ENCODE measurements around the gene NEK6.

NEK6 gene

DNA sequence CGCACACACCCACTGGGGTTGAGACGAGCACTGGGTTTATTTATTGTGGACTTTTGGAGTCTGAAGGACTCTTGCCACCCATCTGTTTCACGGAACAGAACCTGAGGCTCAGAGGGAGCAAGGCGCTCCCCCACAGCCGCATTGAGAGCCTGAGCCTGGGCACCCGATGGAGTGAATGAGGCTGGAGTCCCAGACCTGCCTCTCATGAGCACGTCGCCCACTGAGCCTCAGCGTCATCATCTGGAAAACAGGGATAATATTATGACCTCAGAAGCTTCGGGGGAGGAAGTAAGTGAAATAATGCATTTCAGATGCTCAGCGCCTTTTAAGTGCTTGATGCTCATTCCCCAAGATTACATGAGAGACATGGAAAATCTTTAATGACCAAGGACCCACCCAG lies 5.5 kb downstream of the NEK6 start:
- no peak for DNase-seq

DNA sequence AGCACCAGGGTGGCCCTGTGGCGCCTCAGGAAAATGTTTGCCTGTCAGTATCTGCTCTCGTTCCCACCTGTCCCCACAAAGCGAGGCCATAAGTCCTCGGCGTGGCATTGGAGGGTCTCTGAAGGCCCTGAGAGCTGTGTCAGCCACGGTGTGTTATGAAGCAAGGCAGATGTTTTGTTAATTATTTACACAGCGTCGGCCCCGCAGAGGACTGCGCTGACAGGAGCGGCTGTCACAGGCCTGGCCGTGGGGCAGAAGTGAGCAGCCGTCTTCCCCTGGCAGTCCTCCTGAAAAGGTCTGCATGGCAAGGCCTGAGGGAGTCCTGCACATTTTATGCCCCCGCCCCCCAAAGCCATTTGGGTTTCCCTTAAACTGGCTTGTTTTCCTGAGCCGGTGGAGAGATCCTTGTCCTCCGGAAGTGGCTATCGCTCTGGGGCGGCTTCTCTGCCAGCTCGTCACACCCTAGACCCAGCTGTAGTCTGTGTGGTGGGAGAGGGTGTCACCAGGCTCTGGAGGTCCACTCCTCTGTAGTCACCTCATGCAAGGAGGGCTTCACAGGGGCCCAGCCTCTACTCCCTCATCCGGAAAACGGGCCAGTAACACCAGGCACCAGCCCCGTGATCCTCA lies 6.2 kb downstream of the NEK6 start:
- DNase-seq = no peak

DNA sequence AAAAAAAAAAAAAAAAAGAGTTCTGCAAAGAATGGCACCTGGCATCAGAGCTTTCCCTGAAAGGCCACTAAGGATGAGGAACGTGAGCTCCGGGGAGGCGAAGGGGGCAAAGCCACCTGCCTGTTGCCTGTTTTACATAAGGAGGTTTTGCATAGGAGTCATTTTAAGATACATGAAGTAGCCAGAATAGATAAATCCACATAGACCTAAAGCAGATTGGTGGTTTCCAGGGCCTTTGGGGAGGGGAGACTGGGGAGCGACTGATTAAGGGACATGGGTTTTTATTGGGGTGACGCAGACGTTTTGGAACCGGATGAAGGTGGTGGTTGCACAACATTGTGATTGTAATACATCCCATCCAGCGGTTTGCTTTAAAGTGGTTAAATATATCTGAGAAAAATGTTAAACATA lies 7.1 kb downstream of the NEK6 start:
- no peak for DNase-seq

DNA sequence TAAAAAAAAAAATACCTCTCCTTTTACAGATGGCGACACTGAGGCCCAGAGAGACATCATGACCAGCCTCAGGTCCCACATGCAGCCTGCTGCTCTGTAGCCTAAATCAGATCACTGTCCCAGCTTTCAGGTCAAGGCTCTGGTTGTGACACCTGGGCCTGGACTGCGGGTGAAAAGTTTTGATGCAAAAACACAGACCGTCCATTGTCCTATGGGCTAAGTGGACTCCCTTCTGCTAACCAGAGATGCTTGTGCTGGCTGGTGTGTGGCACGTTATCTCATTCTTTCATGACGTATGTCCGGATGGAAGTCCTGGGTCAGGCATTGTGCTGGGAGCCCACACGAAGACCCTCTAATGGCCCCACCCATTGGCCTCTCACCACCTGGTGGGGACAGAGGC lies 7.8 kb downstream of the NEK6 start:
- no peak for DNase-seq

DNA sequence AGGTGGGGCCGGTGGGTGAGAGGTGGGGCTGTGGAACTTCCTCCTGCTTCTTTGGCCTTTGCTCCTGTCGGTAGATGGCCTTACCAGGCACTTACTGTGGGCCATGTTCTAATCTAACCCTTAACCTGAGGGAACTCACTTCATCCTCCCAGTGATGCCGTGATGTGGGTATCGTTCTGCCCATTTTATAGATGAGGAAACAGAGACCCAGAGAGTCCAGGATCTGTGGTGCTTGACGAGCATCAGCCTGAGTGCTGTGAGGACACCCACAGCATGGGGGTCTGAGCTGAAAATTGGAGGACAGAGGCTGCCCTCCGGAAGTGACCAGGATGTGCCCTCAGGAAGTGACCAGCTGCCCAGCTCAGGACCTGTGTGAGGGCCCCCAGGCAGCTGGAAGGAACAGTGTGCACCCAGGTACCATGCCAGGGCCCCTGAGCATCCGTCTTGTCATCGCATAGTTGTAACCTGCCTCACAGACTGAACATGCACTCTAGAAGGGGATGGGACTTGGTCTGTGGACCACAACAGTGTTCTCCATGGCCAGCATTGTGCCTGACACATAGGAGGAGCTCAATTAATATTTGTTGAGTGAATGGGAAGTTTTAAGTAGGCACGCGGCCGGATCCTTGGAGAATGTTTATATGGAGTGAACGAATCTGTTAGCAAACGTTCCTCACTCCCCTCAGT lies 8.5 kb downstream of the NEK6 start:
- DNase-seq = no peak

DNA sequence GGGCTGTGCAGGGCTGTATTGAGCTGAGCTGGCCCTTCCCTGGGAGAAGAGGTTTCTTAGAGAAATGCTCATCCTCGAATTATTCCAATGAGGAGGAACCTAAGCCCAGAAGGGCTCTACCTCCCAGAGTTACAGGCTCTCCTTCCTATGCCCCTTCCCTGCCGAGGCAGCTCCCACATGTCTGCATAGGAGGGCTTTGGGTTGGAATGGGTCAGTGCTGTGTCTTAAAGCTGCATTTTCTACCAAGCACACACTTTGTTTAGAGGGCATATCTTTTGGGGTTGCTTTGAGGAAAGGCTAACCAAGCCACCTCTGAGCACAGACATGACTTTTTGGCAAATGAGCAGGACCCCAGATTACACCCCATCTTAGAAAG lies 9.1 kb downstream of the NEK6 start:
- DNase-seq = no peak

DNA sequence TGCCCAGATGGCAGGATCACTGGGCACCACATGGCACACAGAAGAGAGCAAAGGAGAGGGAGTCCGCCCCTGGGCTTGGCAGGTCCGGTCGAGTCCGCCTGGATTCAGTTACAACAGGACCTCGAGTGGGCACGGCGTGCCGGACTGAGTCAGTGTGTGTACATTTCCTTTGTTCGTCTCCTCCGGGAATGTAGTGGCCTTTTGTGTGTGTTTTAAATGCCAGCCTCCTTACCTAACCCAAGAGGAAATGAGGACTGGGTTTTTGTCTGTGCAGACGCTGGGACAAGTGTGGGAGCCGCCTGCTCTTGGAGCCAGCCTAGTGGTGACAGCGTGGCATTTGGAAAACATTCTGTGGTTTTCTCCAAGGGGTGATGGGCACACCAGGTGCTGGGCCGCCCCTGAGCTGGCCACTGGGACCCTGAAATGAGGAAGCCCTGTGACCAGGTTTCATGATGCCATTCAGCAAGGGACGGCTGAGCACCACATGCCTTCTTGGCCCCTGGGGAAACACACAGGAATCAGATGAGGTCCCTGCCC lies 9.6 kb downstream of the NEK6 start:
- DNase-seq = no peak

DNA sequence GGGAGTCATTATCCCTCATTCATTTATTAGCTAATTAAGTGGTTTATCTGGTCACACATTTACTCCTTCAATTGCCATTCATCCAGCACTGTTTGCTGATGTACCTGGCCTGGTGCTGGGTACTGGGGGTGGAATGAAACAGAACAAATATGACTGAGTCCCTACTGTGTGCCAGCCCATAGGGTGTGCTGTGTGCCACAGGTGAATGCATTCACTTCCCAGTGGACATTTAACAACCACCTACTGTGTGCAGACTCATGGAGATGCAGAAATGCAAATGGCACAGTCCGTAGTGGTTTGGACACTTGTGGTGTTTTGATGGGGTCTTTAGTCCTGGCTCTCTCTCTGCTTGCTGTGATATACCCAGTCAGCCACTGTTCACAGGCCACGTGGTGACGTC lies 10.5 kb downstream of the NEK6 start:
- DNase-seq = no peak

DNA sequence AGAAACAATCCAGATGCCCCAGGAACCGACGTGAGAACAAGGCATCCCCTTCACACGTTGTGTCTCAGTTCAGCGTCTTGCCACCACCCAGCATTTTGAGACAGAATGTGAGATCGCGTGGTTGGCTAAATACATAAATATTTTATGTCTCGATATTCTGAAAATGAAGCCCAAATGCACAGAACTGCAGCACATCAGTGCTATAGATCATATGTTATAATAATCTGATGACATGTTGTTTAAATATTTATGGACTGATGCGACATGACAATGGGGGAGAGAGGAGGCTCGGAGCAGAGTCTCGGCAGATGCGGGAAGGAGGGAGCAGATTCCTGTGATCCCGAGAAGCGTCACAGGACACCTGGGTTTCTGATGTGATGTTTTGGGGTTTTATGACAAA lies 10.9 kb downstream of the NEK6 start:
- no peak for DNase-seq

DNA sequence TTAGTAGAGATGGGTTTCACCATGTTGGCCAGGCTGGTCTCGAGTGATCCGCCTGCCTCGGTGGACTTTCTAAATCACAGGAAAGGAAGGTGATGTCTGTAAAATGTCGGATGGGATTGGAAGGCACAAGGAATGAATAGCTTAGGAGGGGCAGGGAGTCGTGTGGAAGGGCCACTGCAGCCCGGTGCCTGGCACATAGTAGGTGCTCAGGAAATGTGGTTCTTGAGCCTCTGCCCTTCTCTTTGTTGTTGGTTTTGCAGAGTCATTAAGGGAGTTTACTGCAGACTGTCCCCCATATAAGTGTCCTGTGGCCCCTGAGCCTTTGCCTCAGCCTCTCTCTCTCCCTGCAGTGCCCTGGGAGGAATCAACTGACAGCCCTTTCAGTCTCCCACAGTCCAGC lies 11.8 kb downstream of the NEK6 start:
- no peak for DNase-seq

DNA sequence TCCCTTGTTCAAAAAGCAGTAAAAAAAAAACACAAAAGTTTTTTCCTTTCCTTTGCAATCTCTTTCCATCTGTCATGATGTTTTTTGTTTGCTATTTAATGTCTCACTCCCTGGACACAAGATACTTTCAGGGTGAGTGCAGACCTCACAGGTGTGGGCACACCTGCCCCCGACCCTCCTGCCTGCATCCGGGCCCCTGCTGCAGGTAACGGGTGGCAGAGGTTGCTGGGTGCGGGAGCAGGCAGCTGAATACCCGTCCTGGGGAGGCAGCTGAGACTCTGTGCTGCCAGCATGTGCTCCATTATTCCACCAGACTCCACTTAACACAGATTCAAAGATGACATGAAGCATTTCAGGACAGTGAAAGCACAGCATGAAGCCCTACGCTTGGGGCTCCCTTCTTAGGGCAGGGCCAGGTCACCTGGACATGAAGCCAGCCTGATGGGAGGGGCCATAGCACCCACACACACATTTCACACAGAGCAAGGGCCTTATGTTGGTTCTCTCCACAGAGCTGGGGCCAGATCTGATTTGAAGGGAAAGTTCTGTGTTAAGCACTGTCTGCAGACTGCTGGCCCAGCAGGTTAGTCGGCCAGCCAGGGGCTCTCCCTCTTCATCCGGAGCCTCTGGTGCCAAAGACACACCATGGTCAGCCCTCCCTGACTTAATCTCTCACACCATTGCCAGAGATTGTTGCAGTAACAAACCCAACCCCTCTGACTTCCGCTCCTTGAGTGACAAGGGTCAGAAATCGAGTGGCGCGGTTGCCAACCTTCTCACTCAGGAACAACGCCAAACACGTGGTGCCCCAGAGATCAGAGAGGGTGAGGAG lies 13.0 kb downstream of the NEK6 start:
- no peak for DNase-seq

DNA sequence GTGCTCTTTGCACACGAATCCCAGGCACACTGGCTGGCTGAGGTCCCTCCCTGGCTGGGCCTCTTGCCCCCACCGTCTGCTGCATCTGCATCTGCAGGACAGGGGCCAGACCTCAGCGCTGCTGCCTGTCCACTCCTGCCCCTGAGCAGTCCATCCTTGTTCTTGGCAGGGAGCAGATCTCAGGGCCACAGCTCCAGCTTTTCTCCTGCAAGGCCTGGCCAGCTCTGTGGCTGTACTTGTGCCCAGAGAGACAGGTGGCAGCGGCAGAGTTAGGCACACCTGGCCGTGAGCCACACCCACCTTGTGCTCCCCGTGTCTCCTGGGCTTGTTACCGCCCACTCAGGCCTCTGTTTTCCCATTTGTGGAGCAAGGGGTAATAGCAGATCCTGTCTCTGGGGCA lies 13.9 kb downstream of the NEK6 start:
- DNase-seq = no peak

DNA sequence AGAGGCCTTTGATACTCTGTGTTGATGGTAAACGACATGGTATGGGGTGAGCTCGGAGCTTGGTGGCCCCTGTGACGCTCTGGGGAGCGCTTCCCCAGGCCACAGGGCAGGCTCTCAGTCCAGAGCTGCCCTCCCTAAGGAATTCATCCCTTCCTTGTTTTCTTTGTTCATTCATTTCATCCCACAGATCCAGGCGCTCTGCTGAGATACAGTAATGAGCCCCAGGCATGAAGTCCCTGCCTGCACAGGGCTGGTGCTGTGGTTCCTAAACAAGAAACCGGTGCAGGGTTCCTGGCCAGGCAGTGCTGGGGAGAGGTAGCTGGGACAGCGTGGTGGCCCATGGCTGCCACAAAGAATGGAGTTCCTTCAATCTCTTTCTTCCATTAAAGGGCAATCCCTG lies 14.4 kb downstream of the NEK6 start:
- DNase-seq = no peak

DNA sequence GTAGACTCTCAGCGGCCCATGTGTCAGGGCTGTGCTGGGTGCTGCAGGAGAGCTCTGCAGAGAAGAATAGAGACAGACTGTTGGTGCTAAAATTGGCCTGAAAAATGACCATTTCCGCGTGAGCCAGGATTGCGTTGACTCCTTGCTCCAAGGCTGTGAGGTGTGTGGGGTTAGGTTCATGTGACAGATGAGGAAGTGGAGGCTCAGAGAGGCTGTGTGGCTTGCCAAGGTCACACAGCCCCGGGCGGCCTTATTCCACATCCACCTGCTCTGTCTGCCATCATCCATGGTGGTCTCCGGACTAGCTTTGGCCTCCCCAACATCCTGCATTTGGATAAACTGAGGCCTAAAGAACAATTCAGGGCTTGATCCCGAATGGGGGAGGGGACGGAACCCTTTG lies 15.2 kb downstream of the NEK6 start:
- no peak for DNase-seq

DNA sequence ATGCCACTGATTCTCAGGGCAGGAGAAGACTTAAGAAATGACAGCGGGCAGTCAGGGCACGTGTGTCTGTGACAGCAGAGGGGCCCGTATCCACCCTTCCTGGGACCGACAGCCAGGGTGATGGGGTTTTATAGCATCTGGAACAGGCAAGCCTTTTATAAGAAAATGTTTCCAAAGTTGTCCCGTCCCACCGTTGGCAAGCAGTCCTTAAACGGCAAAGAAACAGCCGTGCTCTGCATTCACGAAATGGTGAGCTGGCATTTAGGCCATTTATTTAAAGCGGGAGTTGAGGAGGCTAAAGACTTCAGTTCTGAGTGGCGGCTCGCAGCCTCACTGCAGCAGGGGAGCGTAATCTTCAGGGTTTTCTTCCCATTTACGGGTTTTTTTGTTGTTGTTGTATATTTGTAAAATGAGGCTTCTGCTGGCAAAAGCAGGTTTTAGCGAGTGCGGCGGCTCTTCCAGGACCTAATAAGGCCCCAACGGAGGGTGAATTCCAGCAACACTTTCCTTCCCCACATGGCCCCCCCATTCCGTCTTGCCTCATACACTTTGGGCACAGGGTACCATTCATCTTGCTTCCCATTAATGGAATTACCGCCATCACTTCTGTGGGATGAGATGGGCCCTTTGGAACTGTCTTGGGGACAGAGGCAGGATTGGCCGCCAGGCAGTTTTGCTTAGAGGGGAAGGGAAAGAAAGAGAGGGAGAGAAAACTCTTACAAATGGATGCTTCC lies 15.8 kb downstream of the NEK6 start:
- no peak for DNase-seq

DNA sequence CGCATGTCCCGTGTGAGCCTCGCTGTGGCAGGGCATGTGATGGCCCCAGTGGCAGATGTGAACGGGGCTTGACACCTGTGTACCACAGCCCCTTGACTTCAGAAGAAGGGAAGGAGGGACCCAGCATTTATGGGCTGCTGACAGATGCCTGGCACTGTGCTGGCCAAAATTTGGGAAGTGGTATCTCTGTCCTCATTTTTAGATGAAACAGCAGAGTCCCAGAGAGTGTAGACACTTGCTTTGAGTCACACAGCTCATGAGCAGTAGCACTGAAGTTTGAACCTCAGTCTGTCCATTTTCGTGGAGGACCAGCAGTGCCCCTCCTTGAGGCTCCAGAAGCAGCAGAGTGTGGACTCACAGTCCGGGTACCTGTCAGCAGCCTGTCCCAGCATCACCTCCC lies 16.5 kb downstream of the NEK6 start:
- DNase-seq = no peak

DNA sequence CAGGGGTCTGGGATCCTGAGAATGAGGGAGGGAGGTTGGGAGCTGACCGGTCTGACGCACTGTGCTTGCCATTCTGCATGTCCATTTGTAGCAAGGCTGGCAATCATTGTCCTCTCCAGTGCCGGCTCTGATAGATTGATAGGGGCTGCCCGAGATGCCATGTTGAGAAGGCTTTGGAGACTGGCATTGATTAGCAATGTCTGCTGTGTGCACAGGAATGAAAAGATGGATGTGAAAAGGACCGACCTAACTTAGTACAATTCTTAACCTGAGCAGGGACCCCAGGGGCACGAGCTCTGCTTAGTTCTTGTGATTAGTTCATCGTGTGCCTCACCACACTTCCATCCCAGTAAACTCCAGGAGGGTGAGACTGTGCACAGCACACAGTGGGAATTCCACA lies 17.0 kb downstream of the NEK6 start:
- no peak for DNase-seq

DNA sequence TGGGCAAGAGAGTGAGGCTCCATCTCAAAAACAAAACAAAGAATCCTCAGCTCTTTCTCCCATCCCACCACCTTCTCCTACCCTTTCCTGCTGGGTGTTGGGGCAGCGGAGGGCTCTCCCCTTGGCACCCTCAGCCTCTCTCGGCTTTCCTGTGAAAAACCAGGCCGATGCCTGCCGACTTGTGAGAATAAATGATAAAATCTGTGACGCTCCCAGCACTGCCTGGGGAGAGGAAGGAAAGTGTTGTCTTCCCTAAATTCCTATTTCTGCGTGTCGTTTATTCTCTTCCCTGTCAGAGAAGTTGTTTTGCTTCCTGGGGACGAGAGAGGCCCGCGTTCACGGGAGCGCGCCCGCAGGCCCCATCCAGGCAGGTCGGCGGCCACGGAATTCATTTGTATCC lies 19.7 kb downstream of the NEK6 start:
- DNase-seq = no peak

DNA sequence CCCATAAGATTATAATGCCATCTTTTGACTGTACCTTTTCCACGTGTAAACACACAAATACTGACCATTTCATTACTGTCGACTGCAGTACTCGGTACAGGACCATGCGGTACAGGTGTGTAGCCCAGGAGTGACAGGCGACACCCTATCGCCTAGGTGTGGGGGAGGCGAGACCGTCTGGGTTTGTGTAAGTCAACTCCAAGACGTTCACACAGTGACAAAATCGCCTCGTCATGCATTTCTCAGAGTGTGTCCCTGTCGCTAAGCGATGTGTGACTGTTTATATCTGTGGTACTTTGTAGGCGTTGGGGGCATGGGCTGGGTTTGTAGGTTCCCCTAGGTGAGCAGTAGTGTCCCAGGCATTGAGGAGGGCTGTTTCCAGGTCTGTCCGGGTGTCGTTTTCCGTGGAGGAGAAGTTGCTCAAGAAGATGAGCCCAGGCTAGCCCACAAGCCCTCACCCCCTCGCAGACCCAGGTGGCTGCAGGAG lies 20.3 kb downstream of the NEK6 start:
- DNase-seq = no peak

DNA sequence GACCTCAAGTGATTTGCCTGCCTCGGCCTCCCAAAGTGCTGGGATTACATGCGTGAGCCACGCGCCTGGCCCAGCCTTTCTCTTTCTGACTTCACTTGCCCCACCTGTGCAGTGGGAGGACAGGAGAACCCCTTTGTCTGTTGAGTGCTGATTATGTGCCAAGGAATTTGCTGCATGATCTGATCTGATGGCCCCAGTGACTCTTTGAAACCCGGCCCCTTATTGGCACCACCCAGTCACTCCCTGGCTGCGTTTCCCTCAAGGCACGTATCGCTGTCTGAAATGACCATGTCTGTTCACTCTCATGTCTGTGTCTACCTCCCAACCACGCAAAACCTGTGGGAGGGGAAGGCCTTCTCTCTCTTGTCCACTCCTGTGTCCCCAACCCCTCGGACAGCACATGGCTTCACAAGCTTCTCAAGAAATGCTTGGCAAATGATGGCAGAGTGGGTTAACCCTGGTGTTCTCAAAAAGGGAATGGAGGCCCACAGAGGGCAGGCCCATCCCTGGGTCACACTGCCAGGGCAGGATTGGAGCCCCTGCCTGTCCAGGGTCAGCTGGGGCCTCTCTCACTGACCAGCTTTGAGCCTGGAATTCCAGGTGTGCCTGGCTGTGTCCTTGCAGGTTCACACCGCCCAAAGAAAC lies 21.9 kb downstream of the NEK6 start:
- no peak for DNase-seq

DNA sequence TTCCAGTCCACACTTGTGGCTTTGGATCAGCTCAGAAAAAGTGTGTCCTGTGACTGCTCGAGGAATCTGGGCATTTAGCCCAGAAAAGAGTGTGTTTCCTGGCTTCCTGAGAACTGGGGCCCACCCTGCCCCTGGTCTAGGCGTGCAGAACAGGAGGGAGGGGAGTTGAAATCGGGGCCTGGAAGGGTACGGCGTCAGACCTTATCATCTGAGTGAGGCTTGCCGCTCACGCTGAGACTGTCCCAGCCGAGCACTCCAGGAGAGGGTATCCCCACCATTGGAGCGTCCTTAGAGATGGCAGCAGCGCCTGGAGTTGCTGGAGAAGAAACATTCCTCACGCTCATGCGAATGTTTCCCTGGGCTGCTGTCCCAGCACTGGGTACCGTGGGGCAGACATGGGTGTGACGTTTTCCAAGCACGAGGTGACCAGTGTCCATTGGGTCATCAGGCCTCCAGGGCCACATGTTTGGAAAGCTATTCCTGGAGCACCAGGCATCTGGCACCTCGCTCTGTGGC lies 22.5 kb downstream of the NEK6 start:
- DNase-seq = no peak

DNA sequence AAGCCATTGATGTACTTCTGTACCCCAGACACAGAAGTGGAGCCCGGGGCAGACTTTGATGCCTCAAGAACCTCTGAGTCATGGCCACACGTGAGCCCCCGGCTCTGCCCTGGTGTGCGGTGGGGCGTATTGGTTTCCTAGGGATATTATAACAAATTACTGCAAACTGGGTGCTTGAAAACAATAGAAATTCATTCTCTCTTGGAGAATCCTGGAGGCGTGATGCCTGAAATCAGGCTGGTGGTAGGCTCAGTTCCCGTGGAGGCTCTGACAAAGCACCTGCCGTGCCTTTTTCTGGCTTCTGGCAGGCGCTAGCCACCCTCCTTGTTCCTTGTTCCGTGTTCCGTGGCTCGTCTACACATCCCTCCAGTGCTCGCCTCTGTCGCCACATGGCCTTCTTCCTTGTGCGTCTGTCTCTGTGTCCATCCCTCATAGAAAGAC lies 24.2 kb downstream of the NEK6 start:
- DNase-seq = no peak

Measured in CD4-positive, alpha-beta T cell treated with Interleukin-4 for 4 hours (primary cell).